DMS53 treated with DMSO at 0.1 percent for 48 hours (cell line): ENCODE measurements around the gene PRTFDC1.

Experiments
- DNase-seq: peaks from one replicate; lab custom pipeline; 2025; ENCODE audit not compliant: unreplicated experiment; lab: John Stamatoyannopoulos, UW

The PRTFDC1 gene

GRCh38 chr10:24804956-24805355 is 147.4 kb downstream of the PRTFDC1 start:
- no peak for DNase-seq

- no peak for DNase-seq
Observed at GRCh38 chr10:24804392-24804791, 148.0 kb downstream of the PRTFDC1 start.

- DNase-seq = no peak
Observed at GRCh38 chr10:24802378-24802777, 150.0 kb downstream of the PRTFDC1 start.

- DNase-seq = no peak
Observed at GRCh38 chr10:24800861-24801260, 151.5 kb downstream of the PRTFDC1 start.
